Measurements from ENCODE around the gene MCMBP.
"Not testable (repeated sequence)": the region's sequence is repeated elsewhere in the genome, so short reads cannot be mapped to it uniquely, and the experiment has no call there.

MCMBP gene

GRCh38 chr10:119801176-119801575, 71.5 kb downstream of the MCMBP start:
- H3K4me3 ChIP-seq (IDR thresholded peaks at IDR 0.05; ENCODE audit: insufficient read depth, low read depth, low read length): no peak overlapping the region
- no peak overlapping the region for H3K4me2 ChIP-seq
- H3K9ac ChIP-seq: no peak overlapping the region
- H3K79me2 ChIP-seq (ENCODE audit: insufficient read depth, low read depth): no peaks in the 10 kb centered on the region
- H3K27ac ChIP-seq: no peak overlapping the region
- peaks cover 10% of the 10 kb centered on the region for H3K4me1 ChIP-seq (ENCODE audit: low read depth, poor library complexity, severe bottlenecking)
- no peaks in the 10 kb centered on the region for H4K20me1 ChIP-seq (ENCODE audit: insufficient read depth)
- H3K27me3 ChIP-seq (ENCODE audit: insufficient read depth, low read depth): no peaks in the 10 kb centered on the region
- no peaks in the 10 kb centered on the region for H3K36me3 ChIP-seq (ENCODE audit: insufficient read depth)
- H2AFZ ChIP-seq (ENCODE audit: low read depth): no peak overlapping the region
- TF ChIP-seq, protein P1, sequence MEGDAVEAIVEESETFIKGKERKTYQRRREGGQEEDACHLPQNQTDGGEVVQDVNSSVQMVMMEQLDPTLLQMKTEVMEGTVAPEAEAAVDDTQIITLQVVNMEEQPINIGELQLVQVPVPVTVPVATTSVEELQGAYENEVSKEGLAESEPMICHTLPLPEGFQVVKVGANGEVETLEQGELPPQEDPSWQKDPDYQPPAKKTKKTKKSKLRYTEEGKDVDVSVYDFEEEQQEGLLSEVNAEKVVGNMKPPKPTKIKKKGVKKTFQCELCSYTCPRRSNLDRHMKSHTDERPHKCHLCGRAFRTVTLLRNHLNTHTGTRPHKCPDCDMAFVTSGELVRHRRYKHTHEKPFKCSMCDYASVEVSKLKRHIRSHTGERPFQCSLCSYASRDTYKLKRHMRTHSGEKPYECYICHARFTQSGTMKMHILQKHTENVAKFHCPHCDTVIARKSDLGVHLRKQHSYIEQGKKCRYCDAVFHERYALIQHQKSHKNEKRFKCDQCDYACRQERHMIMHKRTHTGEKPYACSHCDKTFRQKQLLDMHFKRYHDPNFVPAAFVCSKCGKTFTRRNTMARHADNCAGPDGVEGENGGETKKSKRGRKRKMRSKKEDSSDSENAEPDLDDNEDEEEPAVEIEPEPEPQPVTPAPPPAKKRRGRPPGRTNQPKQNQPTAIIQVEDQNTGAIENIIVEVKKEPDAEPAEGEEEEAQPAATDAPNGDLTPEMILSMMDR (conservative IDR thresholded peaks at IDR 0.05; ENCODE audit: low read depth, low read length): no peak

- H4K20me1 ChIP-seq (ENCODE audit: insufficient read depth): no peaks in the 10 kb centered on the region
- no peaks in the 10 kb centered on the region for H3K36me3 ChIP-seq (ENCODE audit: insufficient read depth)
- H2AFZ ChIP-seq (ENCODE audit: low read depth): no peak overlapping the region
- no peak overlapping the region for H3K27ac ChIP-seq
- H3K79me2 ChIP-seq (ENCODE audit: insufficient read depth, low read depth): no peaks in the 10 kb centered on the region
- H3K4me1 ChIP-seq (ENCODE audit: low read depth, poor library complexity, severe bottlenecking): no peaks in the 10 kb centered on the region
- H3K4me3 ChIP-seq (IDR thresholded peaks at IDR 0.05; ENCODE audit: insufficient read depth, low read depth, low read length): no peak overlapping the region
- H3K4me2 ChIP-seq: no peak overlapping the region
- TF ChIP-seq, protein P1 (conservative IDR thresholded peaks at IDR 0.05; ENCODE audit: low read depth, low read length): no peak
- H3K27me3 ChIP-seq (ENCODE audit: insufficient read depth, low read depth): no peaks in the 10 kb centered on the region
- H3K9ac ChIP-seq: no peak overlapping the region
Observed at GRCh38 chr10:119796039-119796438, 76.6 kb downstream of the MCMBP start.

DNA sequence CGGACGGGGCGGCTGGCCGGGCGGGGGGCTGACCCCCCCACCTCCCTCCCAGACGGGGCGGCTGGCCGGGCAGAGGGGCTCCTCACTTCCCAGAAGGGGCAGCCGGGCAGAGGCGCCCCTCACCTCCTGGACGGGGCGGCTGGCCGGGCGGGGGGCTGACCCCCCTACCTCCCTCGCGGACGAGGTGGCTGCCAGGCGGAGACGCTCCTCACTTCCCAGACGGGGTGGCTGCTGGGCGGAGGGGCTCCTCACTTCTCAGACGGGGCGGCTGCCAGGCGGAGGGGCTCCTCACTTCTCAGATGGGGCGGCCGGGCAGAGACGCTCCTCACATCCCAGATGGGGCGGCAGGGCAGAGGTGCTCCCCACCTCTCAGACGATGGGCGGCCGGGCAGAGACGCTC, 77.5 kb downstream of the MCMBP start:
- not testable (repeated sequence) for H3K4me1 ChIP-seq (ENCODE audit: low read depth, poor library complexity, severe bottlenecking); H4K20me1 ChIP-seq (ENCODE audit: insufficient read depth); H3K79me2 ChIP-seq (ENCODE audit: insufficient read depth, low read depth); H3K27me3 ChIP-seq (ENCODE audit: insufficient read depth, low read depth); H3K4me3 ChIP-seq (IDR thresholded peaks at IDR 0.05; ENCODE audit: insufficient read depth, low read depth, low read length); H2AFZ ChIP-seq (ENCODE audit: low read depth); H3K9ac ChIP-seq; H3K36me3 ChIP-seq (ENCODE audit: insufficient read depth); H3K4me2 ChIP-seq; H3K27ac ChIP-seq

DNA sequence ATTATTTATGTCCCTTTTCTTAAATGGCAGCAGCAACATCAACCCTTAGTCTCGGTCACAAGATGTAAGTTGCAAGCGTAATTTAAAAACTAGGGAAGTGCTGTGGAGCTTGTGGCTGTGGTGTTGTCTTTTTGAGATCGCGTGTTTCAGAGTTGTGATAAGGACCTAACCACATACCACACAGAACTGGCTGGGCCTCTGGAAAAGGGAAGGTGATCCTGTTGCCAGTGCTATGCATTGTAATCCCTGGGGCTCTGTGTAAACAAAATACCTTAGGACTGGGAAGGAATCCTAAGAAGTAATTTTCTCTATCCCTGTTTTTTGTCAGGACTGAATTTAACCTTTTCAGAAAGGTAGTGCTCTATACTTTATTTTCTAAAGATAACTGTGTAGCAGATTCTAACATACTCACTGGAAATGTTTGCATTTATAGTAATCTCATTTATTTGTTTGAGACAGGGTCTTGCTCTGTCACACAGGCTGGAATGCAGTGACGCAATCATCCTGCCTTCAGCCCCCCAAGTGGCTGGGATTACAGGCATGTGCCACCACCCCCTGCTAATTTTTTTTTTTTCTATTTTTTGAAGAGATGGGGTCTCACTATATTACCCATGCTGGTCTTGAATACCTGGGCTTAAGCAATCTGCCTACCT, 86.4 kb downstream of the MCMBP start:
- H3K27me3 ChIP-seq (ENCODE audit: insufficient read depth, low read depth): no peaks in the 10 kb centered on the region
- H3K79me2 ChIP-seq (ENCODE audit: insufficient read depth, low read depth): no peaks in the 10 kb centered on the region
- H3K9ac ChIP-seq: no peak overlapping the region
- TF ChIP-seq, protein P1 (conservative IDR thresholded peaks at IDR 0.05; ENCODE audit: low read depth, low read length): no peak
- no peaks in the 10 kb centered on the region for H3K36me3 ChIP-seq (ENCODE audit: insufficient read depth)
- no peak overlapping the region for H3K4me3 ChIP-seq (IDR thresholded peaks at IDR 0.05; ENCODE audit: insufficient read depth, low read depth, low read length)
- H3K4me1 ChIP-seq (ENCODE audit: low read depth, poor library complexity, severe bottlenecking): peaks cover 62% of the 10 kb centered on the region
- H3K27ac ChIP-seq: no peak overlapping the region
- H2AFZ ChIP-seq (ENCODE audit: low read depth): no peak overlapping the region
- no peaks in the 10 kb centered on the region for H4K20me1 ChIP-seq (ENCODE audit: insufficient read depth)
- peak overlapping the region; percentile 62; the same call in 1 of the 2 replicates for H3K4me2 ChIP-seq

GRCh38 chr10:119784340-119785067, 88.1 kb downstream of the MCMBP start:
- H3K4me1 ChIP-seq (ENCODE audit: low read depth, poor library complexity, severe bottlenecking): peaks cover 66% of the 10 kb centered on the region
- H3K36me3 ChIP-seq (ENCODE audit: insufficient read depth): no peaks in the 10 kb centered on the region
- H3K9ac ChIP-seq: peak overlapping the region; percentile 4
- peak overlapping the region; percentile 50 for H3K27ac ChIP-seq
- H4K20me1 ChIP-seq (ENCODE audit: insufficient read depth): no peaks in the 10 kb centered on the region
- H2AFZ ChIP-seq (ENCODE audit: low read depth): no peak overlapping the region
- no peaks in the 10 kb centered on the region for H3K79me2 ChIP-seq (ENCODE audit: insufficient read depth, low read depth)
- peak overlapping the region; percentile 62 for H3K4me2 ChIP-seq
- TF ChIP-seq, protein P1 (conservative IDR thresholded peaks at IDR 0.05; ENCODE audit: low read depth, low read length): no peak
- H3K27me3 ChIP-seq (ENCODE audit: insufficient read depth, low read depth): no peaks in the 10 kb centered on the region
- H3K4me3 ChIP-seq (IDR thresholded peaks at IDR 0.05; ENCODE audit: insufficient read depth, low read depth, low read length): no peak overlapping the region

Data from KMS-11 (cell line).